GM19395 (cell line): ENCODE data around the gene SCART1.

Experiments
- ATAC-seq: cut with Tn5 transposase; IDR thresholded peaks from one replicate; pipeline ENCODE4 v1.9.1; 2021; ENCODE audit warnings: mild to moderate bottlenecking, moderate library complexity; ENCODE audit not compliant: unreplicated experiment

Gene SCART1

DNA sequence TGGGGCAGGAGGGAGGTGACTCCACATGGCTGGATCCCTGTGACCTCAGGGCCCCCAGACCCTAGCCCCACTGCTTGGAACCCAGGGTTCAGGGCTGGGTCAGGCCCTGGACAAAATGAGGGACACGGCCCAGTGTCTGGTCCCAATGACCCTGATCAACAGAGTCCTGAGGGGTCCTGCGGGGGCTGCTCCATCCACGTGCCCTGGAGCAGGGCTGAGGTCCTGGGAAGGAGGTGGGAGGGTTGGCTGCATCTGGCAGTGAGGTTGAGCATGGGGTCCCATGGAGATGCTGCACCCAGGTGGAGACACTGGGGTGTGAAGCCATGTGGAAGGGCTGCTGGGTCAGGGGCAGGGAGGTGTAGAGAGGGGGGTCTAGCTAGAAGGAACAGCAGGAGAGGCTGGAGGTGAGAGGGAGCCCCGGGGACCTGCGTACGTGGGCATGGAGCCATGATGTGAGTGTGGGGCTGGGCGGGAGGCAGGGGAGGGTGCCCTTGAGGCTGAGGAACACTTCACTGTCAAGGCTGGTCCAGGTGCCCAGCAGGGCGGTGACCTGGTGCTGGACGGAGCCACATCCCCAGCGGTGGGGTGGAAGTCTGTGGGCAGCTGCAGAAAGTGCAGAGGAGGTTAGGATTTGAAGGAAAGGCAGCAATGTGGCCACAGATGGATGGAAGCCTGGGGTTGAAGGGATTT lies 604 bp downstream of the SCART1 start:
- ATAC-seq: no peak

GRCh38 chr10:133455196-133455595 lies 1.5 kb downstream of the SCART1 start:
- ATAC-seq: no peak

- no peak for ATAC-seq
Observed at GRCh38 chr10:133455611-133456031, 1.9 kb downstream of the SCART1 start.

GRCh38 chr10:133456041-133456951 lies 2.6 kb downstream of the SCART1 start:
- ATAC-seq: no peak

GRCh38 chr10:133457100-133457841 lies 3.5 kb downstream of the SCART1 start:
- no peak for ATAC-seq

- no peak for ATAC-seq
Observed at GRCh38 chr10:133458021-133458709, 4.4 kb downstream of the SCART1 start.

DNA sequence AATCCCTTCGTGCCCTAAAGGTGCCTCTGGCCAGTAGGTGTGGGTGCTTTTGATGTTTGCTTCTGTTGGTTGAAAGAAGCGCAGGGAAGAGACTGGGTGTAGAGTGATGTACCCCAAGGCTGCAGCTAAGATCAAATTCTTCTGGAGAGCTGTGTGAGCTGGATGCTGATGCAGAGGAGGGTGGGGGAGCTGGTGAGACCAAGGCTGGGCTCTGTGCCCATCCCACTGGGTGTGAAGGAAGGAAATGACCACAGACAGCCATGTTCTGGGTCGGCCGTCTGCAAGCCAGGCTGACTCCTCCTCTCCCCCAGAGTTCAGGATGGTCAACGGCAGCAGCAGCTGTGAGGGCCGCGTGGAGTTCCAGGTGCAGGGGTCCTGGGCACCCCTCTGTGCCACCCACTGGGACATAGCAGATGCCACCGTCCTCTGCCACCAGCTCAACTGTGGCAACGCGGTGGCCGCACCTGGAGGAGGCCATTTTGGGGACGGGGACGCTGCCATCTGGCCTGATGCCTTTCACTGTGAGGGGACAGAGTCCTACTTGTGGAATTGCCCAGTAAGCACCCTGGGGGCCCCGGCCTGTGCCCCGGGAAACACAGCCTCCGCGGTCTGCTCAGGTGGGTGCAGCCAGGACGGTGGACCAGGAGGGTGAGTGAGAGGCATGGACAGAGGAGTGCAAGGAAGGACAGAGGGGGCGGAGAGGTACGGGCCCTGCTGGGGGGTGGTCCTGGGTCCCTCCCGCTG lies 5.1 kb downstream of the SCART1 start:
- no peak for ATAC-seq

GRCh38 chr10:133459454-133460207 lies 5.9 kb downstream of the SCART1 start:
- no peak for ATAC-seq

DNA sequence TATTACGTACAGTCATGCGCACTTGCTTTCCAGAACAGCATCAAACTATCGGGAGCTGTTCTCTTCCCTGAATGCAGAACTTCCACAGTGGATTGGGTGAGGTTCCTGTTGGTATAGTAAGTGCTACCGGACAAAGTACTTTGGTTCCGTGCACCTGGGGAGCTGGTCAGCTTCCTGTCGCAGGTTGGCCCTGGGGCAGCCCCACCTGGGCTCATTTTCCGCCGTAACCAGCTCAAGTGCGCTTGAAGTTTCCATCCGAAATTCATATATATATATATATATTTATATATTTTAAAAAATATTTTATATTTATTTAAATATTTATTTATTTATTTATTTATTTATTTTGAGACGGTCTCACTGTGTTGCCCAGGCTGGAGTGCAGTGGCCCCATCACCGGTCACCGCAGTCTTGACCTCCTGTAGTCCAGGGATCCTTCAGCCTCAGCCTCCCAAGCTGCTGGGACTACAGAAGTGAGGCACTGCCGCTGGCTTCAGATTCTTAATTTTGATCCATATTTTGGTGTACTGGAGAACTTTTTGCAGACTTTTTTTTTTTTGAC lies 6.5 kb downstream of the SCART1 start:
- ATAC-seq: no peak

- no peak for ATAC-seq
Observed at GRCh38 chr10:133461027-133461426, 7.3 kb downstream of the SCART1 start.

GRCh38 chr10:133461841-133462240 lies 8.1 kb downstream of the SCART1 start:
- no peak for ATAC-seq

GRCh38 chr10:133462512-133463305 lies 9.0 kb downstream of the SCART1 start:
- ATAC-seq: no peak

GRCh38 chr10:133464582-133465031 lies 10.9 kb downstream of the SCART1 start:
- ATAC-seq: no peak

GRCh38 chr10:133465191-133465949 lies 11.6 kb downstream of the SCART1 start:
- ATAC-seq: no peak

DNA sequence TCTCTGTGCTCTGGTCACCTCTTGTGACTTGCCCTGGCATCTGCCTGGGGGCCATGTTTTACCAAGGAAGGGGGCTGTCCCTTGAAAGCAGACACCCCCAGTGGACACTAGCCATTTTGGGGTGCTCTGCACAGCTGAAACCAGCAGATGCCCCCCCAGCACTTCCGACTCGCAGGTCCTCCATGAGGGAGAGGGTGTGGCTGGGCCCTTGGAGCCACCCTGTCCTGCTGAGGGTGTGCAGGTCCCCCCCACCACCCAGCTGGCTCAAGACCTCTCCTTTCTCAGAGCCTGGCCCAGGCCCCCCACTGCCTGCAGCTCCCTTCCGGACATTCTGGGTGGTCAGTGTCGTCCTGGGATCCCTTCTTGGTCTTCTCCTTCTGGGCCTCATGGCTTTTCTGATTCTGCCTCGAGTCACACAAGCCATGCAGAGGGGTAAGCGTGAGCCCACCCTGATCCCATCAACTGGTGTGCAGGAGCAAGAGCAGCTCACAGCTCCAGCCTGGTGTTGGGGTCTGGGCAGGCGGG lies 12.3 kb downstream of the SCART1 start:
- no peak for ATAC-seq

GRCh38 chr10:133466683-133467275 lies 13.0 kb downstream of the SCART1 start:
- no peak for ATAC-seq
